MCF 10A (cell line): ENCODE results near the gene TPK1. TPM values are rescaled to one million over a fixed set of nuclear protein-coding genes. Genes with fewer than 3 reads are reported as not detected.

Experiments
- BruUV-seq: library from RNA; stranded (reverse); fragments of 400-500 nt; replicated peaks from 2 replicates; lab custom pipeline; 2021; lab: Mats Ljungman, UMichigan
- CTCF ChIA-PET: fragments of 300-600 bp; sonication (Branson Sonifier 250); formaldehyde crosslinking; extraction: SDS; loops from one replicate; lab custom pipeline; 2021; ENCODE audit warnings: antibody characterized with exemption, inconsistent platforms; lab: Yijun Ruan, JAX
- POLR2A ChIA-PET: fragments of 300-600, 350-650 bp; sonication (Branson Sonifier 250); formaldehyde crosslinking; extraction: SDS; loops from one replicate; lab custom pipeline; 2020; ENCODE audit warnings: antibody characterized with exemption, inconsistent platforms; lab: Yijun Ruan, JAX
- DNase-seq: peaks from one replicate; pipeline ENCODE4 v3.0.0-alpha.2; 2018; ENCODE audit not compliant: unreplicated experiment
- H3K27ac Mint-ChIP-seq: one replicate; pipeline ENCODE4 v1.8.0; 2022; ENCODE audit warnings: mild to moderate bottlenecking, low read depth, mixed read lengths; ENCODE audit not compliant: unreplicated experiment
- H3K27me3 Mint-ChIP-seq: one replicate; pipeline ENCODE4 v1.8.0; 2022; ENCODE audit warnings: mixed read lengths; ENCODE audit not compliant: insufficient read depth, unreplicated experiment
- H3K36me3 Mint-ChIP-seq: one replicate; pipeline ENCODE4 v1.8.0; 2022; ENCODE audit warnings: mild to moderate bottlenecking, moderate library complexity, mixed read lengths; ENCODE audit not compliant: insufficient read depth, unreplicated experiment
- H3K4me1 Mint-ChIP-seq: one replicate; pipeline ENCODE4 v1.8.0; 2022; ENCODE audit warnings: mixed read lengths; ENCODE audit not compliant: insufficient read depth, unreplicated experiment
- H3K4me3 Mint-ChIP-seq: one replicate; pipeline ENCODE4 v1.8.0; 2022; ENCODE audit warnings: mild to moderate bottlenecking, moderate library complexity, mixed read lengths; ENCODE audit not compliant: unreplicated experiment
- H3K9me3 Mint-ChIP-seq: one replicate; pipeline ENCODE4 v1.8.0; 2022; ENCODE audit warnings: mixed read lengths; ENCODE audit not compliant: unreplicated experiment
- CTCF ChIP-seq: fragments of 200-600 bp; IDR thresholded peaks from one replicate; pipeline ENCODE4 v1.8.0; 2022; ENCODE audit warnings: antibody characterized with exemption, mild to moderate bottlenecking; ENCODE audit not compliant: unreplicated experiment
- intact Hi-C: fragments of 100-400 bp; cut with micrococcal nuclease; formaldehyde crosslinking; loops from 2 replicates; pipeline ENCODE4 v1.14.1; 2022
- total RNA-seq: library from RNA; stranded (reverse); gene quantifications from 2 replicates; pipeline ENCODE4 v1.2.3, GENCODE V29; 2022

TPK1 gene
- total RNA-seq, 1 experiment from 2014 or later: 8.8 TPM

GRCh38 chr7:144738708-144739314 is 97.0 kb downstream of the TPK1 start:
- intact Hi-C loops: loop anchor here (2.0 to 10.0 kb wide), 3 partner anchors 96 to 224 kb away; no protein-coding TSS in a partner anchor
- no peak overlapping the region for H3K4me3 Mint-ChIP-seq
- no peaks in the 10 kb centered on the region for H3K9me3 Mint-ChIP-seq
- H3K4me1 Mint-ChIP-seq: peaks cover 6% of the 10 kb centered on the region
- peak; percentile 66 for TF ChIP-seq CTCF
- H3K27me3 Mint-ChIP-seq: no peaks in the 10 kb centered on the region
- no peak overlapping the region for H3K27ac Mint-ChIP-seq
- no TSS peak for BruUV-seq
- CTCF ChIA-PET: interaction anchor here (0.6 to 3.8 kb wide), 25 partner anchors 9 to 1417 kb away, joined by 3 to 14 read pairs (median 4); no protein-coding TSS in a partner anchor
- POLR2A ChIA-PET: interaction anchor here (0.6 to 1.3 kb wide), 5 partner anchors 40 to 100 kb away, joined by 3 to 4 read pairs (median 3); partner anchors contain the start of gene TPK1
- DNase-seq: peak; percentile 52
- no peaks in the 10 kb centered on the region for H3K36me3 Mint-ChIP-seq

GRCh38 chr7:144738146-144738545 is 97.7 kb downstream of the TPK1 start:
- DNase-seq: no peak
- intact Hi-C loops: loop anchor here (2.0 to 10.0 kb wide), 3 partner anchors 97 to 223 kb away; no protein-coding TSS in a partner anchor
- Mint-ChIP-seq H3K36me3 (no peaks in the 10 kb centered on the region), H3K27me3 (no peaks in the 10 kb centered on the region), H3K4me3 (no peak overlapping the region), H3K4me1 (peaks cover 6% of the 10 kb centered on the region), H3K9me3 (no peaks in the 10 kb centered on the region), H3K27ac (no peak overlapping the region)
- no peak for TF ChIP-seq CTCF
- BruUV-seq: no TSS peak
- ChIA-PET POLR2A (interaction anchor here (1.2 kb wide), 1 partner anchor 98 kb away, joined by 4 read pairs; the partner anchor contains the start of gene TPK1), CTCF (interaction anchor here (0.7 to 3.8 kb wide), 15 partner anchors 9 to 481 kb away, joined by 3 to 14 read pairs (median 6); no protein-coding TSS in a partner anchor)

GRCh38 chr7:144736880-144737493 is 98.9 kb downstream of the TPK1 start:
- intact Hi-C loops: loop anchor here (5.0 to 10.0 kb wide), 2 partner anchors 115 to 222 kb away; no protein-coding TSS in a partner anchor
- ChIA-PET POLR2A (interaction anchor here (0.6 to 1.1 kb wide), 4 partner anchors 42 to 121 kb away, joined by 3 read pairs; no protein-coding TSS in a partner anchor), CTCF (interaction anchor here (0.6 to 3.5 kb wide), 5 partner anchors 23 to 71 kb away, joined by 3 to 14 read pairs (median 5); no protein-coding TSS in a partner anchor)
- Mint-ChIP-seq H3K36me3 (no peaks in the 10 kb centered on the region), H3K4me3 (no peak overlapping the region), H3K4me1 (peaks cover 6% of the 10 kb centered on the region), H3K27ac (peak overlapping the region; percentile 6), H3K27me3 (no peaks in the 10 kb centered on the region), H3K9me3 (no peaks in the 10 kb centered on the region)
- no TSS peak for BruUV-seq
- no peak for TF ChIP-seq CTCF
- no peak for DNase-seq
